ENCODE data around the gene FLNC.

The FLNC gene

GRCh38 chr7:128846781-128847444, 16.7 kb downstream of the FLNC start:
- no peak for FAIRE-seq

GRCh38 chr7:128847721-128848211, 17.6 kb downstream of the FLNC start:
- no peak for FAIRE-seq

DNA sequence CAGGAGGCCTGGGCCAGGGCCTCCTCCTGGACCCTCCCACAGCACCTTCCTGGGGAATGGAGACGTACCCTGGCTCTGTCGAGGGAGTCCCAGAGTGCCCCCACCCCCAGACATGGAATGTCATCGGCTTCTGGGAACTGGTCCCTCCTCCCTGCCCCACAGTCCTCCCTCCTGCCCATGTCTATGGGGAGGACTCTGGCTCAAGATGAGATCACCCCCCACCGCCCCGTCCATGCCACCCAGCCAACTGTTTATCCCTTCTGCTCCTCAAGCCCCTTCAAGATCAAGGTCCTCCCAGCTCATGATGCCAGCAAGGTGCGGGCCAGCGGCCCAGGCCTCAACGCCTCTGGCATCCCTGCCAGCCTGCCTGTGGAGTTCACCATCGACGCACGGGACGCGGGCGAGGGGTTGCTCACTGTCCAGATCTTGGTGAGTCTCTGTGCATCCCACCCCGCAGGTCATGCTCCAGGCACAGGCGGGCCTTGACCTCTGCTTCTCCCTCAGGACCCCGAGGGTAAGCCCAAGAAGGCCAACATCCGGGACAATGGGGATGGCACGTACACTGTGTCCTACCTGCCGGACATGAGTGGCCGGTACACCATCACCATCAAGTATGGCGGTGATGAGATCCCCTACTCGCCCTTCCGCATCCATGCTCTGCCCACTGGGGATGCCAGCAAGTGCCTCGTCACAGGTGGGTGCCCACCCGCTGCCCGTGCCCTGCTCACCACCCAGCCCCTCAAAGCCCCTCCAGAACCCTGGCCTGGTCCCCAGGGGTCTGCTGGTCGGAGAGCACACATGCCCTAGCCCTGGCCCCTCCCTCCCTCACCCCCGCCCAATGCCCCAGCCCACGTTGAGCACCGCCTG, 18.3 kb downstream of the FLNC start:
- FAIRE-seq = no peak

- FAIRE-seq = no peak
These were observed 18.9 kb downstream of the FLNC start for GRCh38 chr7:128849156-128849515.

DNA sequence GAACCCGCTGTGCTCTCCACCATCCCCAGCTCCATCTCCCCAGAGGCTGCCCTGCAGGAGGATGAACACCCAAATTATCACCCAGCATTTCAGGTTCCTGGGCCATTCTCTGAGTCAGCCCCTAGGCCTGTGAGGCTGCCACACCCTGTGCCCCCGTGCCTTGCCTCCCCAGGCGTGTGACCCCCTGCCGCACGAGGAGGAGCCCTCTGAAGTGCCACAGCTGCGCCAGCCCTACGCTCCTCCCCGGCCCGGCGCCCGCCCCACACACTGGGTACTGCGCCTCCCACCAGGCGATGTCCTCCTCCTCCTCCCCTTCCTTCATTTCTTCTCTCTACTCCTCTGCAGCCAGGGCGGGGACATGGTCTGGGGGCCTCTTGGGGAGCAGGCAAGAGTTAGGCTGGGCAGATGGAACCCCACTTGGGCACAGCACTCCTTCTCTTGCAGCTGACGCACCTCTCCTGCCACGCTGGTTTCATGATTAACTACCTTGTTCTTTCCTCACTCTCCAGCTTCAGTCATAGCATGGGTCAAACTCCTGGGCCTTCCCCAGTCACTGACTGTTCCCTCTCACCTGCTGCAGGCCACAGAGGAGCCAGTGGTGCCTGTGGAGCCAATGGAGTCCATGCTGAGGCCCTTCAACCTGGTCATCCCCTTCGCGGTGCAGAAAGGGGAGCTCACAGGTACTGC, 19.7 kb downstream of the FLNC start:
- no peak for FAIRE-seq

DNA sequence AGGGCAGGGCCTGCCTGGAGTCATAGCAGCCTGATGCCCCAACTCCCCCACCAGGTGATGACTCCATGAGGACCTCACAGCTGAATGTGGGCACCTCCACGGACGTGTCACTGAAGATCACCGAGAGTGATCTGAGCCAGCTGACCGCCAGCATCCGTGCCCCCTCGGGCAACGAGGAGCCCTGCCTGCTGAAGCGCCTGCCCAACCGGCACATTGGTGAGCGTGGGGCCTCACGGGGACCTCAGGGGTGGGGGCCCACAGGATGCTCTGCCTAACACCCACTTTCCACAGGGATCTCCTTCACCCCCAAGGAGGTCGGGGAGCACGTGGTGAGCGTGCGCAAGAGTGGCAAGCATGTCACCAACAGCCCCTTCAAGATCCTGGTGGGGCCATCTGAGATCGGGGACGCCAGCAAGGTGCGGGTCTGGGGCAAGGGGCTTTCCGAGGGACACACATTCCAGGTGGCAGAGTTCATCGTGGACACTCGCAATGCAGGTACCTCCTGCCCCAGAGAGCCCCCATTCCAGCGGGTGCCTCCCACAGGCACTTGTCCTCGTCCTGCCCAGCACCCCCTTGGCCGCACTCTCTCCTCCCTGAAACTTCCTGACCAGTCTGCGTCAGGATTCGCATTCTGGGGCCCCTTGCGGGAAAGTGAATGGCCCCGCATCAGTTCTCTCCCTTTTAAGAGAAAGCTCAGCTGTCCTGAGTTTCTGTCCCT, 22.5 kb downstream of the FLNC start:
- no peak for FAIRE-seq

GRCh38 chr7:128853799-128854198, 23.6 kb downstream of the FLNC start:
- no peak for FAIRE-seq

DNA sequence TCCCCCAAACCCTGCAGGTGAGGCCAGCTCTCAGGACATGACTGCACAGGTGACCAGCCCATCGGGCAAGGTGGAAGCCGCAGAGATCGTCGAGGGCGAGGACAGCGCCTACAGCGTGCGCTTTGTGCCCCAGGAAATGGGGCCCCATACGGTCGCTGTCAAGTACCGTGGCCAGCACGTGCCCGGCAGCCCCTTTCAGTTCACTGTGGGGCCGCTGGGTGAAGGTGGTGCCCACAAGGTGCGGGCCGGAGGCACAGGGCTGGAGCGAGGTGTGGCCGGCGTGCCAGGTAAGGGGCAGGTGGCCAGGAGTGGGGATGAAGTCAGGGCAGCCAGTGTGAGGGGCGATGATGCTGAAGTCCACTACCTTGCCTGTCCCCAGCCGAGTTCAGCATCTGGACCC, 24.2 kb downstream of the FLNC start:
- no peak for FAIRE-seq

DNA sequence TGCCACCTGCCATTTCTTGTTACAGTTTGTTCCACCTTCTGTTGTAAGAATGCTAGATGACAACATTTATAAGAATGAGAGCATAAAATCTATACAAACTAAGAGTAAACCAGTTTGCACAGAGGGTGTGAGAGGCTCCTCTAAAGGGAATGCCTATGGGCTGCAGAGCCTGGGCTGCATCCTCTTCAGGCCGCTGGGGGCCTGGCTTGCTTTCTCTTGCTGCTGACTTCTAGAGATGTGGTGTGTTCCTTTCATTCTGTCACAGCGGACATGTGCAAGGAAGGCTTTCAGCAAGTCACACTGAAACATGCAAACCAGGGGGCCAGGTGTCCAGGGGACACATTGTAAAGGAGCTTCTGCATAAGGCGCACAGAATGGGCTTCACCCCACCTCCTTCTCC, 25.4 kb downstream of the FLNC start:
- FAIRE-seq = peak; percentile 91

DNA sequence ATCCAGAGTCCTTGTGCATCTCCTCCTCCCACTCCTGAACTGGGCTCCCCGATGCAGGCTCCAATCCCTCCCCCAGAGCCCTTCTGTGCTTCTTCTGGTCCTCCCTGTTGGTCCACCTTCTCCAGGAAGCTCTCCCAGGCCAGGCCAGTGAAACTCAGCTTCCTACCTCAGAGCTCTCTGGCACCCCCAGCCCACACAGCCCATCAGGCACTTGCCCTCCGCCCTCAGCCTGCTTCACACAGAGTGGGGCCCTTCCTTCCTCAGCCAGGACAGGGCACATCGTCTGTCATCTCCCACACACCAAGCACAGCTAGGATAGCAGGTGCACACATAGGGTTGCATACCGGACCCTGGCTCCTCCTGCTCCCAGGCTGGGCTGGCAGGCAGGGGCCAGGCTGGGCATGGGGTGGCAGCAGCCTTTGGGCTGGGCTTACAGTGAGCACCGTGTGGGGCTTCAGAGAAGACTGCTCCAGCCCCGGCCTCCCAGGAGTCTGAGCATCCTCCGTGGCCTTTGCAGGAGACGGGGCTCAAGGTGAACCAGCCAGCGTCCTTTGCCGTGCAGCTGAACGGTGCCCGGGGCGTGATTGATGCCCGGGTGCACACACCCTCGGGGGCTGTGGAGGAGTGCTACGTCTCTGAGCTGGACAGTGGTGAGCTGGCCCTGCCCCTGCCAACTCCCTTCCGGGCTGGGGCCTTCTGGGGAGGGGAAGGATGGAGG, 26.0 kb downstream of the FLNC start:
- FAIRE-seq = no peak

DNA sequence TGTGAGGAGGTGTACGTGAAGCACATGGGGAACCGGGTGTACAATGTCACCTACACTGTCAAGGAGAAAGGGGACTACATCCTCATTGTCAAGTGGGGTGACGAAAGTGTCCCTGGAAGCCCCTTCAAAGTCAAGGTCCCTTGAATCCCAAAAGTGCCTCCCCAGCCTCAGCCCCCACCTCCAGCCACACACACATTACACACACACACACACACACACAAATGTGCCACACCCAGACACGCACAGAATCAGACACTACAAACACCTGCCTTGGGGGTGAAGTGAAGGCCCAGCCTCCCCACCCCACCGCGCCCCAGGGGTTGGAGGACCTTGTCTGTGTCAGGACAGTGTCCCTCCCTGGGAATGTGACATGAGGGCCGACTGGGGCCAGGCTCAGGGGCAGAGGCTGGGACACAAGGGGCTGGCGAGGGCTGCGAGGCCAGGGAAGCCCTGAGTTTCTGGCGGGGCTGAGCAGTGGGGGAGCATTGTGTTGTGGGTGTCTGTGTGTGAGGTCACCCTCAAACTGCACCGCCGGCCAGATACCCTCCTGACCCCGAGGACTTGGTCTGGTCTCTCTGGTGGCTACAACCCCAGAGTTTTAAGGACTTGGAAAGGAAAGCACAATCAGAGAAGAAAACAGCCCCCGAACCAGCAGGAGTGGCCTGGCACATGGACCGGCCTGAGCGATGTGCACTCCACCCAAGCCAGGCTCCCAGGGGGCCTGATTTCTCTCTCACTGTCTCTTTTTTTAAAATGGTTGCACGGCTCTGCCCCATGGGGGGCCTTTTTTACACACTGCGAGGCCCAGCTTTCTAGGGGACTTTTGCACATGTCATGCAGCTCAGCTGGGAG, 28.4 kb downstream of the FLNC start:
- no peak for FAIRE-seq

DNA sequence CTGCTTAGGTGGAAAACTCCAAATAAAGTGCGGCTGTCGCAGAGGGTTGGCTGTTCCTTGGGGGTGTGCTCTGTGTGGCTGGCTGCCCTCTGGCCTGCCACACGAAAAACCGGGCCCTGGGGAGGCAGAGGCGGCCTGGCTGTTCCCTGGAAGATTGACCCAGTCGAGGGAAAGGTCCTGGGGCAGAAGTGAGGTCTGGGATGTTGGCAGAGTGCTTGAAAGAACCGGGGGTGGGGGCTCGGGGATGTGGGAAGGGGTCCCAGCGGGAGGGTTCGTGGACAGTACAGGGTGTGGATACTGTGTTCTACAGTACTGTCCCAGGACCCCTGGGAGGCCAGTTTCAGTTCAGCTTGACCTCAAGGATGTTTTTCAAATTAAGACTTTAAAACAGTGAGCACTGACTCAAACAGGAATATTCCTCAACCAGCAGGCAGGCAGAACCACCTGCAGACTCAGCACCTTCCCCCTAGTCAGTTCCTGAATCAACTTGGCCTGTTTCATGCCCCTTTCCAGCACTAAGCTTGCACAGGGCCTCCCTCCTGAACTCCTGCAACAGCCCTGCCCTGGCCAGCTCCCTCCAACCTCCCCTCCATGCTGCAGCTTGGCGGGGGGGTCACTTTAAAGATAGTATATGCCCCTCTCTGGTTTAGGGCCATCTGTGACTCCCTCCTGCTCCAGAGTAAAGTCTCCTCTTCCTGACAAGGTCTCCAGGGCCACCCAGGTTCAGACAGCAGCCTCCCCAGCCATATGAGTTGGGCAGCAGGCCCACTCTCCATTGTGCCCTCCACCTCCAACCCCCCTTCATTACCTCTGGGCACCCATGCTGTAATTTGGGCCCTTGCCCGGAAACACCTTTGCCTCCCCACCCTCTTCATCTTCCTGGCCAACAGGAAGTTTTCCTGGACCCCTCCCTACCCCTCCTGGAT, 29.3 kb downstream of the FLNC start:
- no peak for FAIRE-seq

DNA sequence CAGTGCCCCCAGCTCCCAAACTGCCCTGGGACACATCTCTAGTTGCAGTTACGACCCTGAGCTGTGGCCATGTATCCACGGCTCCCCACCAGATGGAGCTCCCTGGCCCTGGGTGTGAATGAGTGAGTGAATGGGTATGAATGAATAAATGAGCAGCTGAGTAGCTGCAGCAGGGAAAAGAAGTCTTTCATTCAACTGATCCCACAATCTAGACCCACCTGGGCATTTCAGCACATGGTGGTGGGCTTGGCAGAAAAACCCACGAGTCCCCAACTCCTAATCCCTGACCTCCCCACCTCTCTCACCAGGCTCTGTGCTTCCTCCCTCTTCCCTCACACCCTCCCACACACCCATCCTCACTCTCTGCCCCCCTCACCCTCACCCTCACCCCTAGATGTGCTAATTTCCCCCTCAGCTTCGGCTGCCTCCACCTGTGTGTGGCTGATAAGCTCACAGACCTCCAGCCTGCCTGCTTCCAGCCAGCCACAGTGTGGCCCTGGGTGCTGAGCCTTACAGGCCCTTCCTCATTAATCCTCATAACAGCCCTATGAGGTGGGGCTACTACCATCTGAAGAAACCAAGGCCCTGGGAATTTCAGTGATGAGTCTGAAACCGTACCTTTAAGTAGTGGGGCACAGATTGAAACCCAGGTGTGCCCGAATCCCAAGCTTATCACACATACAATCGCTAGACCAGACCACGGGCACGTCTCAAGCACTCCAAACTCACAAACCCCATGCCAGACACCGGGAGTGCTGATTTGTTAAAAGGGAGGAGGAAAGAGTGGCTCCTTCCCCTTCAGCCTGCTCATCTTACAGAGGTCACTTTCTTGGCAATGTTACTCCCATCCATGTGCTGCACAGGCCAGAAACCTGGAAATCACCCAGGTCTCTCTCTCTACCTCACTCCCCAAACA, 30.2 kb downstream of the FLNC start:
- FAIRE-seq = no peak

DNA sequence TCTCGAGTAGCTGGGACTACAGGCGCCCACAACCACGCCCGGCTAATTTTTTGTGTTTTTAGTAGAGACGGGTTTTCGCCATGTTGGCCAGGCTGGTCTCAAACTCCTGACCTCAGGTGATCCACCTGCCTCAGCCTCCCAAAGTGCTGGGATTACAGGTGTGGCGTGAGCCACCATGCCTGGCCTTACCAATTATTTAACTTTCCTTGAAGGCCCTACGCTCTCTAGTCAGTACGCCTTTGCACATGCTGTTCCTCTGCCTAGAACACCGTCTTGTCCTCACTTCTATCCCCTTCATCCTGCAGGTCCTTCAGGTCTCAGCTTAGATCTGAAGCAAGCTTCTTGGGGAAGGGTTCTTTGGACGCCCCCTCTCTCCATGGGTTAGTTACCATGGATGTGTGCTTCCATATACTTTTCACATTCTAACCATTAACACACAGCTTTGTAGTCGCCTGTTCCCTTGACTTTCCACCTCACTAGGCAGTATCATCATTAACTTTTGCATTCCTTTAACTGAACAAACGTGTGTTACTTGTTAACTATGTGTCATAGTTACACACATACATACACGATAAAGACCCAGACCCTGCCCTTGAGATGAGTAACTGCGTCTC, 31.9 kb downstream of the FLNC start:
- FAIRE-seq = no peak

DNA sequence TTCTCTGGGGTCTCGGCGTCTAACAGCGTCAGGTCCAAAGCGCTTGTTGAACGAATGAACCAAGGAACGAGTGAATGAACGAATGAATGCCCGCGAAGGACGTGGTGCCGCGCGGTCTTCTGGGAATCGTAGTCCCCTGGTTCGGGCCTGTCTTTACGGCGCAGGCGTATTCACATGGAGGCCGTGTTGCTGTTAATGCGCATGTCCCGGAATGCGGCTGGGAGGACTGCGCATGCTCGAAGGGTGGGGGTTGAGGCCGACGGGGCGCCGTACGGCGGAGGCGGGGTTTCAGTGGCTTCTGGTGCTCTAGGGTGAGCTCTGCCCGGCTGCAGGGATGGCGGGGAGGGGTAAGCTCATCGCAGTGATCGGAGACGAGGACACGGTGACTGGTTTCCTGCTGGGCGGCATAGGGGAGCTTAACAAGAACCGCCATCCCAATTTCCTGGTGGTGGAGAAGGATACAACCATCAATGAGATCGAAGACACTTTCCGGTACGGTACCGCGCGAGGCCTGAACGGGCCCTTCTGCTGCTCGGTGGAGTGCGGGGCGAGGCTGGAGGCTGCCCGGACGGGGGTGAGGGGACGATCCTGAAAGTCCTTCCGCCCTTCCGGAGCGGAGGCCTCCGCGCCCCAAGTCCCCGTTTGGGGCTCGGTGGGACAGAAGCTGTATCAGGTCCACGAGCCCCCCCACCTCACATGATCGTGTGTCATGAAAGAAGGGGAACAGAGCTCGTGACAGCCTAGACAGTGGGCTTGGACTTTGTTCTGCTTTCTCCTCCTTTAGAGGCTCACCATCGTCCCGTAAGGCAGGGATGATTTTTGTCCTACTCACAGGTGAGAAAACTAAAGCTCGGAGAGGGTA, 32.6 kb downstream of the FLNC start, which contains the start of gene ATP6V1F:
TSS of gene ATP6V1F (plus strand) at position 286 of the 862 bp plus-strand sequence. CDS start at position 335, 49 bp downstream.
- peak; percentile 97 for FAIRE-seq

DNA sequence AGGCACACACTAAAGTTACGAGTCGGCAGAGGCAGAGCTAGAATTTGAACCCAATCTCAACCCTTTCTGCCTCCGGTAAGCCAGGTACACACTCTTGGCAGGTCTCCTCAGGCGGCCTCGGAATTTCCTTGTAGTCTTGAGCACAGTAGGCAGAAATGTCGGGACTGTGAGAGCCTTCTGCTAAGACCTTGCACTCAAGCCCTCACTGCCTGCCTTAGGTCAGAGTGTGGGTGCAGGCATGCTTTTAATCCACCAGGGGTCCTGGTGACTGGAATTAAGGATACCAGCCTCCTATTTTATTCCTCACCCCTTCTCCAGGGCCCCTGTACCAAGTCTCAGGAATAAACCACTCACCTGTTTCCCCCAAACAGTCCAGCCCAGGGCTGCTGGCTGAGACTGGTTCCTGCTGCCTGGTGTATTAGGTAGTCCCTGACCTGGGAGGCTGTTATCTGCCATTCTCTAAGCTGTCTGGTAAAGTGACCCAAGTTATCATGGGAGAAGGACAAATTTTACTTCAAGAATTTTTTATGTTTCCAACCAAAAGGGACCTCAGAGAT, 33.3 kb downstream of the FLNC start:
- no peak for FAIRE-seq

GRCh38 chr7:128865303-128865702, 35.1 kb downstream of the FLNC start:
- no peak for FAIRE-seq
